PC-3 (cell line): ENCODE data around the gene SDK2.

Source experiments
- CTCF ChIP-seq: fragments of 300-600 bp; sonication (generic); conservative IDR thresholded peaks from 2 replicates; pipeline ENCODE4 v1.5.1; 2017; ENCODE audit warnings: antibody characterized with exemption, low read depth, mild to moderate bottlenecking, low read length
- EZH2 ChIP-seq: fragments of 300-600 bp; sonication (generic); IDR thresholded peaks from one replicate; pipeline ENCODE4 v1.6.1; 2017; ENCODE audit warnings: antibody characterized with exemption, mild to moderate bottlenecking, low read length; ENCODE audit not compliant: unreplicated experiment
- EZH2phosphoT487 ChIP-seq: fragments of 300-600 bp; sonication (generic); IDR thresholded peaks from 2 replicates; pipeline ENCODE4 v1.6.1; 2018; ENCODE audit warnings: mild to moderate bottlenecking, antibody characterized with exemption, low read length, borderline replicate concordance

GRCh38 chr17:73588301-73588846, 55.9 kb downstream of the SDK2 start:
- TF ChIP-seq EZH2, result no peak
- no peak for TF ChIP-seq CTCF
- no peak for TF ChIP-seq EZH2phosphoT487
